Activated naive CD8-positive, alpha-beta T cell treated with anti-CD3 and anti-CD28 coated beads, Interleukin-2, amount 10 ng/mL, durations not matched to agents 7 days and 5 days (primary cell): ENCODE data around the gene CCDC170. TPM values are rescaled to one million over a fixed set of nuclear protein-coding genes. Genes with fewer than 3 reads are reported as not detected.
"Not testable (repeated sequence)": the region's sequence is repeated elsewhere in the genome, so short reads cannot be mapped to it uniquely, and the experiment has no call there.

ENCODE experiments used
- ATAC-seq: fragments of 150-1000 bp; cut with Tn5 transposase; one replicate; pipeline ENCODE4 v1.10.0; 2021; ENCODE audit warnings: low read depth, moderate library complexity
- POLR2A ChIA-PET: fragments of 350-600 bp; sonication (Branson Sonifier 250); formaldehyde crosslinking; loops from one replicate; lab custom pipeline; 2021; ENCODE audit warnings: antibody characterized with exemption; lab: Charles Lee
- DNase-seq: peaks from one replicate; pipeline ENCODE4 v3.0.0; 2021
- H3K27ac Mint-ChIP-seq: one replicate; pipeline ENCODE4 v1.8.0; 2022; ENCODE audit warnings: mild to moderate bottlenecking, mixed read lengths
- H3K27me3 Mint-ChIP-seq: one replicate; pipeline ENCODE4 v1.8.0; 2022; ENCODE audit warnings: mild to moderate bottlenecking, moderate library complexity, mixed read lengths
- H3K36me3 Mint-ChIP-seq: one replicate; pipeline ENCODE4 v1.8.0; 2021; ENCODE audit warnings: mild to moderate bottlenecking, mixed read lengths
- H3K4me1 Mint-ChIP-seq: one replicate; pipeline ENCODE4 v1.8.0; 2021; ENCODE audit warnings: mixed read lengths
- H3K4me3 Mint-ChIP-seq: one replicate; pipeline ENCODE4 v1.8.0; 2022; ENCODE audit warnings: mild to moderate bottlenecking, moderate library complexity, mixed read lengths
- H3K9me3 Mint-ChIP-seq: one replicate; pipeline ENCODE4 v1.8.0; 2021; ENCODE audit warnings: mixed read lengths
- total RNA-seq, 2 experiments: library from RNA; stranded (reverse); gene quantifications; one replicate each; pipeline ENCODE4 v1.2.3, GENCODE V29; 2021

Gene CCDC170
- total RNA-seq = not detected

- ATAC-seq (peak; percentile 55), DNase-seq (peak; percentile 57)
- H3K27me3 Mint-ChIP-seq = peaks cover 46% of the 10 kb centered on the region
- H3K4me1 Mint-ChIP-seq = peaks cover 12% of the 10 kb centered on the region
- no peaks in the 10 kb centered on the region for H3K36me3 Mint-ChIP-seq
- H3K9me3 Mint-ChIP-seq = no peaks in the 10 kb centered on the region
- peak within 1 kb of the TSS; percentile 75 for H3K4me3 Mint-ChIP-seq
- POLR2A ChIA-PET = no interaction called here
- no peak within 1 kb of the TSS for H3K27ac Mint-ChIP-seq
These were observed at the start of gene CCDC170 for GRCh38 chr6:151493804-151494234. CCDC170 (plus strand) TSS chr6:151494017; CDS start chr6:151494129, 112 bp downstream.

- no peak overlapping the region for H3K27ac Mint-ChIP-seq
These were observed 48.3 kb upstream of the CCDC170 start for GRCh38 chr6:151445482-151445881.

GRCh38 chr6:151447237-151447636 lies 46.6 kb upstream of the CCDC170 start:
- POLR2A ChIA-PET = no interaction called here
- Mint-ChIP-seq H3K27me3 (no peaks in the 10 kb centered on the region), H3K36me3 (peaks cover 5% of the 10 kb centered on the region), H3K9me3 (no peaks in the 10 kb centered on the region), H3K4me3 (no peak overlapping the region), H3K4me1 (peaks cover 20% of the 10 kb centered on the region), H3K27ac (no peak overlapping the region)
- DNase-seq (no peak), ATAC-seq (no peak)

More at GRCh38 chr6:151445482-151445881, 48.3 kb upstream of the CCDC170 start:
- H3K9me3 Mint-ChIP-seq = no peaks in the 10 kb centered on the region
- DNase-seq = no peak
- POLR2A ChIA-PET = interaction anchor here (0.7 kb wide), 1 partner anchor 679 kb away, joined by 3 read pairs; no protein-coding TSS in a partner anchor
- H3K4me3 Mint-ChIP-seq = no peak overlapping the region
- no peaks in the 10 kb centered on the region for H3K27me3 Mint-ChIP-seq
- H3K4me1 Mint-ChIP-seq = peaks cover 20% of the 10 kb centered on the region
- H3K36me3 Mint-ChIP-seq = peaks cover 7% of the 10 kb centered on the region
- ATAC-seq = no peak

- Mint-ChIP-seq H3K27ac (no peak overlapping the region), H3K9me3 (no peaks in the 10 kb centered on the region), H3K36me3 (peaks cover 4% of the 10 kb centered on the region), H3K27me3 (no peaks in the 10 kb centered on the region), H3K4me3 (no peak overlapping the region), H3K4me1 (peaks cover 18% of the 10 kb centered on the region)
- POLR2A ChIA-PET = interaction anchor here (1.0 kb wide), 1 partner anchor 58 kb away, joined by 3 read pairs; no protein-coding TSS in a partner anchor
- ATAC-seq (no peak), DNase-seq (no peak)
These were observed 45.2 kb upstream of the CCDC170 start for GRCh38 chr6:151448623-151449022.

GRCh38 chr6:151450928-151451327 lies 42.9 kb upstream of the CCDC170 start:
- ATAC-seq, DNase-seq, H3K27me3 Mint-ChIP-seq, H3K9me3 Mint-ChIP-seq, H3K36me3 Mint-ChIP-seq: not testable (repeated sequence)
- H3K27ac Mint-ChIP-seq = peak overlapping the region; percentile 92
- H3K4me1 Mint-ChIP-seq = peaks cover 21% of the 10 kb centered on the region
- peak overlapping the region; percentile 95 for H3K4me3 Mint-ChIP-seq
- POLR2A ChIA-PET = interaction anchor here (1.5 to 2.9 kb wide), 4 partner anchors 11 to 61 kb away, joined by 3 to 29 read pairs (median 5); partner anchors contain the start of gene ZBTB2

- no peak for DNase-seq
- H3K27me3 Mint-ChIP-seq = no peaks in the 10 kb centered on the region
- POLR2A ChIA-PET = interaction anchor here (1.2 to 2.9 kb wide), 5 partner anchors 11 to 586 kb away, joined by 3 to 29 read pairs (median 5); partner anchors contain the start of genes MTHFD1L and ZBTB2
- peak overlapping the region; percentile 95 for H3K4me3 Mint-ChIP-seq
- no peaks in the 10 kb centered on the region for H3K9me3 Mint-ChIP-seq
- peak overlapping the region; percentile 92 for H3K27ac Mint-ChIP-seq
- peaks cover 6% of the 10 kb centered on the region for H3K36me3 Mint-ChIP-seq
- no peak for ATAC-seq
- peaks cover 23% of the 10 kb centered on the region for H3K4me1 Mint-ChIP-seq
These were observed 42.3 kb upstream of the CCDC170 start for GRCh38 chr6:151451417-151451949.

GRCh38 chr6:151451950-151452749 lies 41.7 kb upstream of the CCDC170 start, which contains the start of gene RMND1:
RMND1 (minus strand) TSS chr6:151452126; CDS start chr6:151445811, 6,315 bp downstream.
- peak; percentile 98 for ATAC-seq
- H3K4me1 Mint-ChIP-seq = peaks cover 21% of the 10 kb centered on the region
- POLR2A ChIA-PET = interaction anchor here (0.6 to 2.9 kb wide), 10 partner anchors 12 to 732 kb away, joined by 3 to 29 read pairs (median 4); partner anchors contain the start of genes MTHFD1L and ZBTB2
- peak within 1 kb of the TSS; percentile 92 for H3K27ac Mint-ChIP-seq
- no peaks in the 10 kb centered on the region for H3K9me3 Mint-ChIP-seq
- no peaks in the 10 kb centered on the region for H3K27me3 Mint-ChIP-seq
- peaks cover 6% of the 10 kb centered on the region for H3K36me3 Mint-ChIP-seq
- DNase-seq = peak; percentile 98
- peak within 1 kb of the TSS; percentile 95 for H3K4me3 Mint-ChIP-seq

GRCh38 chr6:151452750-151453427 lies 40.9 kb upstream of the CCDC170 start:
- H3K4me1 Mint-ChIP-seq = peaks cover 21% of the 10 kb centered on the region
- H3K36me3 Mint-ChIP-seq = peaks cover 6% of the 10 kb centered on the region
- POLR2A ChIA-PET = interaction anchor here (0.7 to 2.9 kb wide), 7 partner anchors 14 to 731 kb away, joined by 3 to 29 read pairs (median 5); partner anchors contain the start of gene ZBTB2
- DNase-seq = no peak
- H3K4me3 Mint-ChIP-seq = peak overlapping the region; percentile 95
- no peaks in the 10 kb centered on the region for H3K27me3 Mint-ChIP-seq
- no peak for ATAC-seq
- peak overlapping the region; percentile 92 for H3K27ac Mint-ChIP-seq
- no peaks in the 10 kb centered on the region for H3K9me3 Mint-ChIP-seq

GRCh38 chr6:151455751-151456398 lies 37.9 kb upstream of the CCDC170 start:
- ATAC-seq, H3K27ac Mint-ChIP-seq, POLR2A ChIA-PET, DNase-seq, H3K4me3 Mint-ChIP-seq, H3K36me3 Mint-ChIP-seq, H3K9me3 Mint-ChIP-seq, H3K27me3 Mint-ChIP-seq: not testable (repeated sequence)
- peaks cover 13% of the 10 kb centered on the region for H3K4me1 Mint-ChIP-seq

GRCh38 chr6:151461673-151462072 lies 32.1 kb upstream of the CCDC170 start:
- Mint-ChIP-seq H3K9me3 (no peaks in the 10 kb centered on the region), H3K27me3 (no peaks in the 10 kb centered on the region), H3K4me3 (no peak overlapping the region), H3K36me3 (peaks cover 19% of the 10 kb centered on the region), H3K4me1 (no peaks in the 10 kb centered on the region), H3K27ac (no peak overlapping the region)
- ATAC-seq = no peak
- POLR2A ChIA-PET = no interaction called here
- DNase-seq = no peak

GRCh38 chr6:151464702-151465101 lies 29.1 kb upstream of the CCDC170 start:
- Mint-ChIP-seq H3K27ac (no peak overlapping the region), H3K4me1 (no peaks in the 10 kb centered on the region), H3K36me3 (peaks cover 22% of the 10 kb centered on the region), H3K9me3 (no peaks in the 10 kb centered on the region), H3K27me3 (no peaks in the 10 kb centered on the region), H3K4me3 (no peak overlapping the region)
- POLR2A ChIA-PET = no interaction called here
- DNase-seq (no peak), ATAC-seq (no peak)

- DNase-seq (no peak), ATAC-seq (no peak)
- peak overlapping the region; percentile 25 for H3K4me3 Mint-ChIP-seq
- no peaks in the 10 kb centered on the region for H3K36me3 Mint-ChIP-seq
- H3K9me3 Mint-ChIP-seq = no peaks in the 10 kb centered on the region
- no peak overlapping the region for H3K27ac Mint-ChIP-seq
- peaks cover 7% of the 10 kb centered on the region for H3K4me1 Mint-ChIP-seq
- H3K27me3 Mint-ChIP-seq = no peaks in the 10 kb centered on the region
- POLR2A ChIA-PET = no interaction called here
These were observed 17.9 kb upstream of the CCDC170 start for GRCh38 chr6:151475653-151476523.
